Gastrocnemius medialis (tissue), 4 donors: ENCODE results near the gene TATDN2. TPM values are rescaled to one million over a fixed set of nuclear protein-coding genes. Genes with fewer than 3 reads are reported as not detected.
A peak's percentile ranks its signal among the peaks of the same experiment; 100 is the strongest.
"Not testable (repeated sequence)": the region's sequence is repeated elsewhere in the genome, so short reads cannot be mapped to it uniquely, and the experiment has no call there.

Experiments used
- ATAC-seq, 2 donors: fragments of 150-250 bp; one replicate each; pipeline ENCODE4 v1.9.1; 2016
- DNase-seq, 2 donors: peaks; one replicate each; pipeline ENCODE4 v3.0.0-alpha.2; 2019
- H3K27ac ChIP-seq, 4 donors: fragments of 200-600 bp; sonication (generic); 1 replicate in 1 of 4; 2 replicates in 3 of 4; pipeline ENCODE4 v1.5.1; 2016 to 2018; ENCODE audit warnings: mild to moderate bottlenecking in 2 of 4, moderate library complexity in 1 of 4
- H3K27me3 ChIP-seq, 3 donors: fragments of 200-600 bp; sonication (generic) in 2 of 3; 1 replicate in 1 of 3; 2 replicates in 2 of 3; pipeline versions ENCODE4 v1.5.1 to v1.6.0; 2016 to 2019; ENCODE audit warnings: mild to moderate bottlenecking in 1 of 3, moderate library complexity in 1 of 3
- H3K36me3 ChIP-seq, 2 donors: fragments of 200-600 bp; sonication (generic) in 1 of 2; one replicate each; pipeline ENCODE4 v1.5.1; 2017 to 2018
- H3K4me1 ChIP-seq, 2 donors: fragments of 200-600 bp; sonication (generic) in 1 of 2; one replicate each; pipeline ENCODE4 v1.5.1; 2016 to 2017; ENCODE audit warnings: mild to moderate bottlenecking in 2 of 2
- H3K4me3 ChIP-seq, 4 donors: fragments of 200-600 bp; sonication (generic) in 3 of 4; 1 replicate in 1 of 4; 2 replicates in 3 of 4; pipeline ENCODE4 v1.5.1; 2016 to 2019; ENCODE audit warnings: mild to moderate bottlenecking in 2 of 4
- H3K9me3 ChIP-seq, 3 donors: fragments of 200-600 bp; sonication (generic) in 2 of 3; 1 replicate in 1 of 3; 2 replicates in 2 of 3; pipeline ENCODE4 v1.5.1; 2016 to 2019
- CTCF ChIP-seq, 5 experiments: fragments of 450-650 bp in 3 of 5; fragments of 200-600 bp in 2 of 5; sonication (generic) in 2 of 5; IDR thresholded peaks in 4 of 5; conservative IDR thresholded peaks in 1 of 5; 1 replicate in 4 of 5; 2 replicates in 1 of 5; pipeline ENCODE4 v1.5.1; 2016 to 2019; ENCODE audit warnings: antibody characterized with exemption in 5 of 5, mild to moderate bottlenecking in 3 of 5, moderate library complexity in 3 of 5
- POLR2A ChIP-seq, 2 donors: fragments of 450-650 bp; IDR thresholded peaks; one replicate each; pipeline ENCODE4 v1.6.1; 2017; ENCODE audit warnings: antibody characterized with exemption in 2 of 2, mild to moderate bottlenecking in 2 of 2, moderate library complexity in 2 of 2
- in situ Hi-C, 4 donors: fragments of 200-750 bp; cut with MboI; loops; one replicate each; pipeline versions ENCODE4 v1.15.0 to v1.8.0; 2017; ENCODE audit warnings: low sequenced_read_pairs in 4 of 4
- intact Hi-C: fragments of 100-400 bp; cut with DNase I; formaldehyde crosslinking; loops from one replicate; pipeline ENCODE4 v1.15.1; 2023; ENCODE audit warnings: low total_unique reads
- total RNA-seq, 4 donors: library from RNA; depleted of rRNA; stranded (reverse); fragments of >200 nt; gene quantifications; one replicate each; pipeline versions ENCODE4 v1.1.0 to v1.2.3, GENCODE V29; 2016

Gene TATDN2
- total RNA-seq, 4 donors from 2014 or later: 10.9 to 11.5 (median 10.9) TPM

- Histone ChIP-seq H3K4me1 (peaks cover 22 to 27% of the 10 kb centered on the region in 2 donors), H3K27ac (peak overlapping the region; percentile 53 to 82 (median 66)), H3K9me3 (no peaks in the 10 kb centered on the region), H3K4me3 (no peak overlapping the region), H3K36me3 (peaks cover 0 to 30% of the 10 kb centered on the region in 2 donors), H3K27me3 (no peaks in the 10 kb centered on the region)
- DNase-seq (no peak), ATAC-seq (no peak)
- intact Hi-C loops: no loop called here
- in situ Hi-C loops: no loop called here
- TF ChIP-seq CTCF (IDR thresholded peaks at IDR 0.05 in 4 of 5, conservative IDR thresholded peaks at IDR 0.05 in 1 of 5): no peak
Measured at GRCh38 chr3:10268116-10268515, 19.9 kb downstream of the TATDN2 start.

GRCh38 chr3:10268930-10269329 is 20.7 kb downstream of the TATDN2 start:
- H3K27ac ChIP-seq: peak overlapping the region; percentile 53 to 82 (median 66)
- peaks cover 30 to 36% of the 10 kb centered on the region in 2 donors for H3K4me1 ChIP-seq
- H3K9me3 ChIP-seq: no peaks in the 10 kb centered on the region
- no peak overlapping the region for H3K4me3 ChIP-seq
- no peaks in the 10 kb centered on the region for H3K27me3 ChIP-seq
- intact Hi-C loops (no loop called here), in situ Hi-C loops (no loop called here)
- DNase-seq (peak; percentile 77 to 90), ATAC-seq (peak; percentile 96 to 98)
- H3K36me3 ChIP-seq: peaks cover 0 to 23% of the 10 kb centered on the region in 2 donors
- TF ChIP-seq CTCF (IDR thresholded peaks at IDR 0.05 in 4 of 5, conservative IDR thresholded peaks at IDR 0.05 in 1 of 5): no peak

GRCh38 chr3:10269443-10269842 is 21.2 kb downstream of the TATDN2 start:
- DNase-seq (no peak), ATAC-seq (no peak)
- H3K4me3 ChIP-seq: no peak overlapping the region
- H3K27ac ChIP-seq: peak overlapping the region; percentile 53 to 82 (median 66)
- TF ChIP-seq CTCF (IDR thresholded peaks at IDR 0.05 in 4 of 5, conservative IDR thresholded peaks at IDR 0.05 in 1 of 5) (no peak), POLR2A (IDR thresholded peaks at IDR 0.05) (no peak)
- peaks cover 36 to 41% of the 10 kb centered on the region in 2 donors for H3K4me1 ChIP-seq
- intact Hi-C loops: no loop called here
- no peaks in the 10 kb centered on the region for H3K9me3 ChIP-seq
- in situ Hi-C loops: no loop called here
- peaks cover 0 to 23% of the 10 kb centered on the region in 2 donors for H3K36me3 ChIP-seq
- H3K27me3 ChIP-seq: no peaks in the 10 kb centered on the region

GRCh38 chr3:10272476-10272875 is 24.2 kb downstream of the TATDN2 start:
- Histone ChIP-seq H3K36me3 (peaks cover 0 to 37% of the 10 kb centered on the region in 2 donors), H3K4me1 (peaks cover 40 to 45% of the 10 kb centered on the region in 2 donors), H3K27ac (peak overlapping the region in 1 of 4 donors; percentile 15)
- DNase-seq, H3K9me3 ChIP-seq, H3K27me3 ChIP-seq, in situ Hi-C loops, ATAC-seq, H3K4me3 ChIP-seq, intact Hi-C loops: not testable (repeated sequence)

GRCh38 chr3:10272977-10273376 is 24.7 kb downstream of the TATDN2 start:
- TF ChIP-seq CTCF (IDR thresholded peaks at IDR 0.05 in 4 of 5, conservative IDR thresholded peaks at IDR 0.05 in 1 of 5) (no peak), POLR2A (IDR thresholded peaks at IDR 0.05) (no peak)
- peaks cover 0 to 42% of the 10 kb centered on the region in 2 donors for H3K36me3 ChIP-seq

More at GRCh38 chr3:10272977-10273376, 24.7 kb downstream of the TATDN2 start:
- intact Hi-C loops (no loop called here), in situ Hi-C loops (no loop called here)
- Histone ChIP-seq H3K27me3 (no peaks in the 10 kb centered on the region), H3K4me3 (no peak overlapping the region), H3K4me1 (peaks cover 35 to 40% of the 10 kb centered on the region in 2 donors), H3K27ac (peak overlapping the region; percentile 12 to 71 (median 64)), H3K9me3 (no peaks in the 10 kb centered on the region)
- DNase-seq: no peak
- ATAC-seq: no peak
